Astrocyte (in vitro differentiated cells and primary cell): Measurements from ENCODE around the gene FN1. TPM values are rescaled to one million over a fixed set of nuclear protein-coding genes. Genes with fewer than 3 reads are reported as not detected.

Experiments
- DNase-seq: peaks from one replicate; pipeline ENCODE4 v3.0.0-alpha.2; 2010; ENCODE audit warnings: low read depth
- FAIRE-seq: peaks from 2 replicates; lab custom pipeline; 2011; peaks lifted over from hg19 to GRCh38; lab: Jason Lieb, UNC
- H2AFZ ChIP-seq: 2 replicates; pipeline ENCODE4 v1.6.0; 2012; ENCODE audit warnings: low read depth, low read length, inconsistent platforms
- H3K27ac ChIP-seq: 2 replicates; pipeline ENCODE4 v1.5.1; 2011; ENCODE audit warnings: low read depth, low read length, inconsistent platforms
- H3K27me3 ChIP-seq: 2 replicates; pipeline ENCODE4 v1.6.0; 2011; ENCODE audit warnings: low read length, inconsistent platforms; ENCODE audit not compliant: insufficient read depth
- H3K36me3 ChIP-seq: 2 replicates; pipeline ENCODE4 v1.5.1; 2011; ENCODE audit warnings: low read length, inconsistent platforms; ENCODE audit not compliant: insufficient read depth
- H3K4me1 ChIP-seq: 2 replicates; pipeline ENCODE4 v1.5.1; 2011; ENCODE audit warnings: low read length, inconsistent platforms; ENCODE audit not compliant: insufficient read depth
- H3K4me2 ChIP-seq: 2 replicates; pipeline ENCODE4 v1.6.0; 2012; ENCODE audit warnings: low read length, inconsistent platforms
- H3K4me3 ChIP-seq: 2 replicates; pipeline ENCODE4 v1.5.1; 2011; ENCODE audit warnings: low read depth, mild to moderate bottlenecking, low read length, inconsistent platforms; ENCODE audit not compliant: insufficient read depth
- H3K79me2 ChIP-seq: 2 replicates; pipeline ENCODE4 v1.6.0; 2012; ENCODE audit warnings: mild to moderate bottlenecking, low read length, inconsistent platforms; ENCODE audit not compliant: insufficient read depth
- H3K9ac ChIP-seq: 2 replicates; pipeline ENCODE4 v1.6.0; 2012; ENCODE audit warnings: mild to moderate bottlenecking, low read length, inconsistent platforms
- H3K9me3 ChIP-seq: 2 replicates; pipeline ENCODE4 v1.5.1; 2012; ENCODE audit warnings: low read depth, mild to moderate bottlenecking, low read length, inconsistent platforms; ENCODE audit not compliant: insufficient read depth
- H4K20me1 ChIP-seq: 2 replicates; pipeline ENCODE4 v1.6.0; 2012; ENCODE audit warnings: low read length, inconsistent platforms; ENCODE audit not compliant: insufficient read depth
- H3K27ac Mint-ChIP-seq: one replicate; pipeline ENCODE4 v1.8.0; 2021; ENCODE audit warnings: mild to moderate bottlenecking, mixed read lengths; ENCODE audit not compliant: unreplicated experiment
- H3K27me3 Mint-ChIP-seq: one replicate; pipeline ENCODE4 v1.8.0; 2021; ENCODE audit warnings: low read depth, mixed read lengths; ENCODE audit not compliant: unreplicated experiment
- H3K36me3 Mint-ChIP-seq: one replicate; pipeline ENCODE4 v1.8.0; 2021; ENCODE audit warnings: low read depth, mixed read lengths; ENCODE audit not compliant: unreplicated experiment
- H3K4me1 Mint-ChIP-seq: one replicate; pipeline ENCODE4 v1.8.0; 2021; ENCODE audit warnings: low read depth, mixed read lengths; ENCODE audit not compliant: unreplicated experiment
- H3K4me3 Mint-ChIP-seq: one replicate; pipeline ENCODE4 v1.8.0; 2021; ENCODE audit warnings: mild to moderate bottlenecking, moderate library complexity, mixed read lengths; ENCODE audit not compliant: unreplicated experiment
- H3K9me3 Mint-ChIP-seq: one replicate; pipeline ENCODE4 v1.8.0; 2021; ENCODE audit warnings: mild to moderate bottlenecking, mixed read lengths; ENCODE audit not compliant: unreplicated experiment
- EZH2 ChIP-seq: IDR thresholded peaks from 2 replicates; pipeline ENCODE4 v1.6.1; 2012; ENCODE audit warnings: mild to moderate bottlenecking, low read length, inconsistent platforms; ENCODE audit not compliant: insufficient read depth
- total RNA-seq: library from RNA; stranded (reverse); gene quantifications from 2 replicates; pipeline ENCODE4 v1.2.1, GENCODE V29; 2021
- TF ChIP-seq, protein P1 (sequence below): IDR thresholded peaks from 2 replicates; pipeline ENCODE4 v1.5.1; 2011; ENCODE audit warnings: low read depth, mild to moderate bottlenecking, inconsistent platforms, low read length, moderate library complexity; ENCODE audit not compliant: insufficient read depth

The FN1 gene
- total RNA-seq, 1 donor from 2014 or later, result 17,010 TPM

DNA sequence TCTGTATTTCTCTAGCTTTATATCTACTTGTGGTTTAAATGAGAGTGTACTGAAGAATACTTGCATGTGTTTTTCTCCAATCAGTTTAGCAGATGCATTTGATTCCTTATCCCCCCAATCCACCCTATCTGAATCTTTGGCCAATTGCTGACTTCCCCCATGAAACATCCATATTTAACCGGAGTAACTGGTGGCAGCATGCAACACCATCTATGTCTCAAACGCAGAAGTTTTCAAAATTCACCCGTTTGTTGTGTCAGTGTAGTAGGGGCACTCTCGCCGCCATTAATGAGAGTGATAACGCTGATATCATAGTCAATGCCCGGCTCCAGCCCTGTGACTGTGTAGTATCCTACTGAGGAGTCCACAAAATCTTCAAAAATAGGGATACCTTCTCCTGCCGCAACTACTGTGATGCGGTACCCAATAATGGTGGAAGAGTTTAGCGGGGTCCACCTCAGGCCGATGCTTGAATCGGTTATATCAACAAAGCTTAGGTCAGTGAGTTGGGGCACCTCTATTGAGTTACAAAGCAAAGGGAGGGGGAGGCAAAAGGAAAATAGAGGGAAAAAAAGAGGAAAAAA lies 43.1 kb downstream of the FN1 start:
- no peaks in the 10 kb centered on the region for H3K9me3 ChIP-seq
- H3K4me3 Mint-ChIP-seq, result peak overlapping the region; percentile 2
- peaks cover 39% of the 10 kb centered on the region for H3K4me1 Mint-ChIP-seq
- no peaks in the 10 kb centered on the region for H3K27me3 Mint-ChIP-seq
- peak overlapping the region; percentile 37 for H3K27ac ChIP-seq
- peaks cover 98% of the 10 kb centered on the region for H4K20me1 ChIP-seq
- H3K27me3 ChIP-seq, result no peaks in the 10 kb centered on the region
- H3K4me2 ChIP-seq, result peak overlapping the region; percentile 51
- no peak for TF ChIP-seq EZH2
- TF ChIP-seq, protein P1, sequence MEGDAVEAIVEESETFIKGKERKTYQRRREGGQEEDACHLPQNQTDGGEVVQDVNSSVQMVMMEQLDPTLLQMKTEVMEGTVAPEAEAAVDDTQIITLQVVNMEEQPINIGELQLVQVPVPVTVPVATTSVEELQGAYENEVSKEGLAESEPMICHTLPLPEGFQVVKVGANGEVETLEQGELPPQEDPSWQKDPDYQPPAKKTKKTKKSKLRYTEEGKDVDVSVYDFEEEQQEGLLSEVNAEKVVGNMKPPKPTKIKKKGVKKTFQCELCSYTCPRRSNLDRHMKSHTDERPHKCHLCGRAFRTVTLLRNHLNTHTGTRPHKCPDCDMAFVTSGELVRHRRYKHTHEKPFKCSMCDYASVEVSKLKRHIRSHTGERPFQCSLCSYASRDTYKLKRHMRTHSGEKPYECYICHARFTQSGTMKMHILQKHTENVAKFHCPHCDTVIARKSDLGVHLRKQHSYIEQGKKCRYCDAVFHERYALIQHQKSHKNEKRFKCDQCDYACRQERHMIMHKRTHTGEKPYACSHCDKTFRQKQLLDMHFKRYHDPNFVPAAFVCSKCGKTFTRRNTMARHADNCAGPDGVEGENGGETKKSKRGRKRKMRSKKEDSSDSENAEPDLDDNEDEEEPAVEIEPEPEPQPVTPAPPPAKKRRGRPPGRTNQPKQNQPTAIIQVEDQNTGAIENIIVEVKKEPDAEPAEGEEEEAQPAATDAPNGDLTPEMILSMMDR, result no peak
- peaks cover 19% of the 10 kb centered on the region for H3K36me3 Mint-ChIP-seq
- H3K4me1 ChIP-seq, result peaks cover 21% of the 10 kb centered on the region
- no peak overlapping the region for H3K4me3 ChIP-seq
- FAIRE-seq, result no peak
- H3K9ac ChIP-seq, result peak overlapping the region; percentile 27
- H3K27ac Mint-ChIP-seq, result peak overlapping the region; percentile 92
- peaks cover 43% of the 10 kb centered on the region for H3K79me2 ChIP-seq
- H3K36me3 ChIP-seq, result peaks cover 92% of the 10 kb centered on the region
- DNase-seq, result no peak
- H2AFZ ChIP-seq, result no peak overlapping the region
- no peaks in the 10 kb centered on the region for H3K9me3 Mint-ChIP-seq

DNA sequence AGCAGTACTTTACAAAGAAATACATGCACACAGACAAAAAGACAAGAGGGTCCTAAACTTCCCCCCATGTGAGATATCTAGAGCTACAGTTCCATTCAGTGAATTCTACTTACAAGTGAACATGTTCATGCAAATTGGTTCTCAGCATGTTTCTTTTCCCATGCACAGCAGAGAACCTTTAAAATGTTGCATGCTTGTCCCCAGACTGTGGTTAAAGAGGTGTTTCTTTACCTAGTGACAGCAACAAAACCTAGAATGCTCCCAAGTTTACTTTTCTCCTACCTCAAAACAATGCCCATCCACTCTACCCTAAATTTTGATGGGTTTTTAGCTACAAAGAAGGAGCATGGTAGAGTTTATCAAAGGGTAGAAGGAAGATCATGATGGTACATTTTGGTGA lies 43.7 kb downstream of the FN1 start:
- peak overlapping the region; percentile 51 for H3K4me2 ChIP-seq
- H4K20me1 ChIP-seq, result peaks cover 96% of the 10 kb centered on the region
- H3K27ac ChIP-seq, result peak overlapping the region; percentile 37
- H3K4me3 ChIP-seq, result no peak overlapping the region
- no peaks in the 10 kb centered on the region for H3K27me3 ChIP-seq
- no peaks in the 10 kb centered on the region for H3K9me3 ChIP-seq
- H3K36me3 ChIP-seq, result peaks cover 92% of the 10 kb centered on the region
- no peak for TF ChIP-seq EZH2
- TF ChIP-seq, protein P1, result no peak
- H3K9ac ChIP-seq, result peak overlapping the region; percentile 27
- peaks cover 40% of the 10 kb centered on the region for H3K79me2 ChIP-seq
- DNase-seq (no peak), FAIRE-seq (no peak)
- H3K4me1 Mint-ChIP-seq, result peaks cover 34% of the 10 kb centered on the region
- H3K9me3 Mint-ChIP-seq, result no peaks in the 10 kb centered on the region
- H3K27me3 Mint-ChIP-seq, result no peaks in the 10 kb centered on the region
- peaks cover 19% of the 10 kb centered on the region for H3K4me1 ChIP-seq
- H3K27ac Mint-ChIP-seq, result peak overlapping the region; percentile 92
- H2AFZ ChIP-seq, result no peak overlapping the region
- H3K36me3 Mint-ChIP-seq, result peaks cover 19% of the 10 kb centered on the region
- H3K4me3 Mint-ChIP-seq, result peak overlapping the region; percentile 42

DNA sequence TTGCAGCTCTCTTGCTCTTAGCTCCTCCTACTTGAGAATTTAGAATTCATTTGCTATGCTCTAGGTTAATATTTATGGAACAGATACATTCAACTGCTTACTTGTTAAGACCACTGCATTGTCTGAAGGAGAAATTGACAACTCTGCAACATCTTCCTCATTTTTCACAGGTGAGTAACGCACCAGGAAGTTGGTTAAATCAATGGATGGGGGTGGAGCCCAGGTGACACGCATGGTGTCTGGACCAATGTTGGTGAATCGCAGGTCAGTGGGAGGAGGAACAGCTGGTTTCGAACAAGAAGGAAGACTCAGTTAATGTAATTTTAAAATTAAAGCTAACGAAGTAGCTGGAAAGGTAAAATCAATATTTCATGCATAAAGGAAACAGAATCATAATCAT lies 44.3 kb downstream of the FN1 start:
- H3K27ac Mint-ChIP-seq, result peak overlapping the region; percentile 90
- no peaks in the 10 kb centered on the region for H3K9me3 Mint-ChIP-seq
- peak overlapping the region; percentile 3 for H3K27ac ChIP-seq

More for the DNA sequence above, 44.3 kb downstream of the FN1 start:
- Histone ChIP-seq H2AFZ (no peak overlapping the region), H3K4me2 (no peak overlapping the region), H3K4me1 (peaks cover 15% of the 10 kb centered on the region), H3K9ac (no peak overlapping the region), H3K79me2 (peaks cover 42% of the 10 kb centered on the region), H3K27me3 (no peaks in the 10 kb centered on the region), H3K36me3 (peaks cover 93% of the 10 kb centered on the region), H3K4me3 (no peak overlapping the region), H4K20me1 (peaks cover 96% of the 10 kb centered on the region), H3K9me3 (no peaks in the 10 kb centered on the region)
- H3K36me3 Mint-ChIP-seq, result peaks cover 21% of the 10 kb centered on the region
- no peak for FAIRE-seq
- H3K27me3 Mint-ChIP-seq, result no peaks in the 10 kb centered on the region
- H3K4me1 Mint-ChIP-seq, result peaks cover 32% of the 10 kb centered on the region
- no peak overlapping the region for H3K4me3 Mint-ChIP-seq
- no peak for DNase-seq
- no peak for TF ChIP-seq EZH2
- TF ChIP-seq, protein P1, result no peak
